ENCODE measurements around the gene PTGES. TPM values are rescaled to one million over a fixed set of nuclear protein-coding genes. Genes with fewer than 3 reads are reported as not detected.
"Not testable (repeated sequence)": the region's sequence is repeated elsewhere in the genome, so short reads cannot be mapped to it uniquely, and the experiment has no call there.

The PTGES gene, protein sequence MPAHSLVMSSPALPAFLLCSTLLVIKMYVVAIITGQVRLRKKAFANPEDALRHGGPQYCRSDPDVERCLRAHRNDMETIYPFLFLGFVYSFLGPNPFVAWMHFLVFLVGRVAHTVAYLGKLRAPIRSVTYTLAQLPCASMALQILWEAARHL
- total RNA-seq = 1 to 10 TPM; 2.5 to 5.0 TPM
- long read RNA-seq, transcript PTGES-201 (3 exons, 1,774 nt) = major isoform, 8 of 8 reads
- long read RNA-seq, partial matches to known transcripts = 0 of 8 reads
- long read RNA-seq, other reads (novel, unspliced or antisense) = 0 of 8 reads

DNA sequence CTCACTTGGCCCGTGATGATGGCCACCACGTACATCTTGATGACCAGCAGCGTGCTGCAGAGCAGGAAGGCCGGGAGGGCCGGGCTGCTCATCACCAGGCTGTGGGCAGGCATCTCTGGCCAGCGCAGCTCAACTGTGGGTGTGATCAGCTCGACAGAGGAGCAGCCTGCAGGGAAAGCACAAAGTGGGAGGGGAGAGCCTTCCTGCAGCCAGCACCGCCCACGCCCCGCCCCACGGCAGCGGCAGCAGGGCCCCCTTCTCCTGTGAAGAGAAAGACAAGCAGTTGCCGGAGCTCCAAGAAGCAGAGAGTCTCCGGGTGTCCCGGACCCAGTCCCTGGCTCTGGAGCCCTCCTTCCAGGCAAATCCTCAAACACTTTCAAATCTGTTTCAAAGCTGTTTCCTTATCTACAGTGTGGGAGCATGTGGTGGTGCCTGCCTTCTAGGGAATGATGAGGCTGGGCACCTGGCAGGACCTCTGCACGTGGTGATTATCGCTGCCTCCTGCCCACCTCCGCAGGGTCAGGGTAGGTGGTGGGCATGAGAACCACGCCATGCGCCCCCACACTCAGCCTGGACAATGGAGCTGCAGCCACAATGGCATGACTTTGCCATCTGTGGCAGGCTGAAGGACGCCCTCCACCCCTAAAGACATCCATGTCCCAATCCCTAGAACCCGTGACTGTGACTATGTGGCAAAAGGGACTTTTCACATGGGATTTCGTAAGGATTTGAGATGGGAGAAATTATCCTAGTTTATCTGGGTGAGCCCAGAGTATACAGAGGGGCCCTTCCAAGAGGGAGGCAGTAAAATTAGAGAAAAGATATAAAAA lies at the start of gene PTGES:
Gene PTGES (minus strand): TSS at position 143 of the 830 bp plus-strand sequence. CDS start 30 bp downstream, at position 113.
- DNase-seq (peak; percentile 69 to 73), ATAC-seq (peak; percentile 93)
- intact Hi-C loops (cut with DNase I, micrococcal nuclease) = no loop called here

DNA sequence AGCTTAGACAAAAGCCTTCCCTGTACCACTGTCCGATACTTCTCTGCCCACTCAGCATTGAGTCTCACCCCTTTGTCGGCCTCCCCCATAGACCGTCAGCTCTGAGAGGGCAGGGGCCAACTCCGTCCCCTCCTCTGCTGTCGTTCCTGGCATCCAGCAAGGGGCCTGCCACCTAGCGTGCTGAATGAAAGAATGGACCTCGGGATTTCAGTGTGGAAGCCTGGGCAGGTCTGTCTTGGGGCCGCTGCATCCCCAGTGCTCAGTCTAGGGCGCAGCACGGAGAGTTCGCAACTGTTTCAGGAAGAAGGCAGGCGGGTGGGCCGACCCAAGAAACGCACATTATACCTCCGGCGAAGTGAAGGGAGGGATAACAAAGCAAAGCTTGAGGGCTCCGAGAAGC lies 48.7 kb upstream of the PTGES start:
- ATAC-seq (no peak), DNase-seq (no peak)
- intact Hi-C loops (cut with DNase I, micrococcal nuclease) = no loop called here

DNA sequence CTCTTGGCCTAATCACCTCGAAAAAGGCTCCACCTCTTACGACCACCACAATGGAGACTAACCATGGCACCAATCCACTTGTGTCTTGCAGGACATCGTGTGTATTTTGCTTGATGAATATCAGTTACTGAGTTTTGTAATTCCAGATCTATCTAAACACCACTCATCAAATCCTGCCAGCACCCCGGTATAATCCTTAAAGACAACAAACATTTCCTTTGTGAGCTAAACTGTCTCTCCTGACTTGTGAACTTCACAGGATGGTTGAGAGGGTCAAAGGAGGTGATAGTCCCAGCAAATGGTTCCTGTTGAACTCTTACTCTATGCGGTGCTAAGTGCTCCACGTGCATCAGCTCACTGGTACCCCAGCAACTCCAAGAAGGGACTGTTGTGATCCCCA lies 46.1 kb upstream of the PTGES start:
- no peak for ATAC-seq
- DNase-seq = no peak
- intact Hi-C loops (cut with DNase I, micrococcal nuclease) = no loop called here

GRCh38 chr9:129796029-129796428 lies 43.2 kb upstream of the PTGES start:
- intact Hi-C loops (cut with DNase I, micrococcal nuclease); DNase-seq: not testable (repeated sequence)

DNA sequence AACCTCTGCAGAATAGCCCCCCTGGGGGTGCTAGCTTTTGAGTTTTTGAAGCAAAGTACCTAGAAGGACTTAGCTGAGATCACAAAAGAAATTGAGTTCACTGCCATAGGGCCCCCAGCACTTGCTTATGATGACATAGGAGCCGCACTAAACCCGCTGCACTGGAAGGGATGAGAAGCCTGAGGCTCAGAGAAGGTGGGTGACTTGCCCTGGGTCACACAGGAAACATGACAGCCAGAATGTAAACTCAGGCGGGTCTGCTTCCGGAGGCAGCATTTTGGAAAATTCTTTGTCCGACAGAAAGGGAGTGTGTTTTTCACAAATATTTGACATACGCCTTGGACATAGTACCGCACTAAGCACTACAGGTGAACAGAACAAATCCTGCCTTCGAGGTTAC lies 41.7 kb upstream of the PTGES start:
- no peak for DNase-seq
- no peak for ATAC-seq
- intact Hi-C loops (cut with DNase I, micrococcal nuclease) = no loop called here

More at GRCh38 chr9:129796029-129796428, 43.2 kb upstream of the PTGES start:
- ATAC-seq = not testable (repeated sequence)

DNA sequence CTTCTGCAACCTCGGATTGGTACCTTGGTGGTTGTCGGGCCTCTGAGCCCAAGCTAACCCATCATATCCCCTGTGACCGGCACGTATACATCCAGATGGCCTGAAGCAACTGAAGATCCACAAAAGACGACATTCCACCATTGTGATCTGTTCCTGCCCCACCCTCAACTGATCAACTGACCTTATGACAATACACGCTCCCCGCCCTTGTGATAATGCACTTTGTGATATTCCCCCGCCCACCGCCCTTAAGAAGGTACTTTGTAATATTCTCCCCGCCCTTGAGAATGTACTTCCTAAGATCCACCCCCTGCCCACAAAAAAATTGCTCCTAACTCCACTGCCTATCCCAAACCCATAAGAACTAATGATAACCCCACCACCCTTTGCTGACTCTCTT lies 33.6 kb upstream of the PTGES start:
- ATAC-seq = peak; percentile 16
- DNase-seq = no peak
- intact Hi-C loops (cut with DNase I, micrococcal nuclease) = loop anchor here in 1 of 2 donors (10.0 kb wide), 1 partner anchor 52 kb away; no protein-coding TSS in a partner anchor

DNA sequence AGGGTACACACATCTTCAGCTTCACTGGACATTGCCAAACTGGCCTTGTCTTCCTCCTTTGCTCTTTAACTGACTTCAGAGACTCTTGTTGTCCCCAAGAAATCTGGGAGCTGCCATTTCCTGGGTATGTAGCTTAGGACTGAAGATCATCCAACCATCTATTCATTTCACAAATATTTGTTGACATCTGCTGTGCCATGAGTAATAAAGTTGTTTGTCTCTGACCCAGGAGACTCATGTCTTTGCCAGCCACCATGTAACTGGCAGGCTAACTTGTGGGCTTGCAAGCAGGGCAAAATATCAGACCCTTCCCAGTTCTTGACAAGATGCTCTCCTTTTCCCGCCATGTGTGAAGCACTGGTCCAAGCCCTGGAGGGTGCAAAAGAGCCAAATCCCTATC lies 33.0 kb upstream of the PTGES start:
- intact Hi-C loops (cut with DNase I, micrococcal nuclease) = loop anchor here in 1 of 2 donors (10.0 kb wide), 1 partner anchor 51 kb away; no protein-coding TSS in a partner anchor
- DNase-seq (no peak), ATAC-seq (no peak)

DNA sequence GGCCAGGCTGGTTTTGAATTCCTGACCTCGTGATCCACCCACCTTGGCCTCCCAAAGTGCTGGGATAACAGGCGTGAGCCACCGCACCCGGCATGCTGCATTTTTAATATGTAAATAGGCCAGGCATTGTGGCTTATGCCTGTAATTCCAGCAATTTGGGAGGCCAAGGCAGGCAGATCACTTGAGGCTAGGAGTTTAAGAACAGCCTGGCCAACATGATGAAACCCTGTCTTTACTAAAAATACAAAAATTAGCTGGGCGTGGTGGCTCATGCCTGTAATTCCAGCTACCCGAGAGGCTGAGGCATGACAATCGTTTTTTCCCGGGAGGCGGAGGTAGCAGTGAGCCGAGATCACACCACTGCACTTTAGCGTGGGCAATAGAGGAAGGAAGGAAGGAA lies 32.1 kb upstream of the PTGES start:
- ATAC-seq, DNase-seq: not testable (repeated sequence)
- intact Hi-C loops (cut with DNase I, micrococcal nuclease) = loop anchor here (5.0 to 10.0 kb wide), 3 partner anchors 48 to 143 kb away; partner anchors contain the start of gene ASB6 (in 1 of the 2)

- DNase-seq (peak in 1 of 2 donors; percentile 60), ATAC-seq (peak; percentile 94)
- intact Hi-C loops (cut with DNase I, micrococcal nuclease) = loop anchor here (5.0 to 10.0 kb wide), 3 partner anchors 46 to 141 kb away; partner anchors contain the start of gene ASB6 (in 1 of the 2)
These were observed 30.9 kb upstream of the PTGES start for GRCh38 chr9:129783516-129784361.

GRCh38 chr9:129781981-129782380 lies 29.1 kb upstream of the PTGES start:
- DNase-seq (no peak), ATAC-seq (no peak)
- intact Hi-C loops (cut with DNase I, micrococcal nuclease) = loop anchor here (5.0 to 10.0 kb wide), 3 partner anchors 45 to 140 kb away; partner anchors contain the start of gene ASB6 (in 1 of the 2)

DNA sequence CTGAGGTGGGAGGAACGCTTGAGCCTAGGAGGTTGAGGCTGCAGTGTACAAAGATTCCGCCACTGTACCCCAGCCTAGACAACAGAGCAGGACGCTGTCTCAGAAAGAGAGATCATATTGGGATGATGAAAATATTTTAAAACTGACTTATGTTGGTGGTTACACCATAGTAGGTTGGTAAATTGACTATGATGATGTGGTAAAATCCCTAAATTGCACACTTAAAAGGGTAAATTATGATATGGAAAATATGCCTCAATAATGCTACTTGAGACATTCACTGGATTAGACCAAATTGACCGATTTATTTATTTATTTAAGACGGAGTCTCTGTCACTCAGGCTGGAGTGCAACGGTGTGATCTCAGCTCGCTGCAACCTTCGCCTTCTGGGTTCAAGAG lies 28.3 kb upstream of the PTGES start:
- no peak for ATAC-seq
- no peak for DNase-seq
- intact Hi-C loops (cut with DNase I, micrococcal nuclease) = loop anchor here (5.0 to 10.0 kb wide), 3 partner anchors 44 to 139 kb away; partner anchors contain the start of gene ASB6 (in 1 of the 2)

DNA sequence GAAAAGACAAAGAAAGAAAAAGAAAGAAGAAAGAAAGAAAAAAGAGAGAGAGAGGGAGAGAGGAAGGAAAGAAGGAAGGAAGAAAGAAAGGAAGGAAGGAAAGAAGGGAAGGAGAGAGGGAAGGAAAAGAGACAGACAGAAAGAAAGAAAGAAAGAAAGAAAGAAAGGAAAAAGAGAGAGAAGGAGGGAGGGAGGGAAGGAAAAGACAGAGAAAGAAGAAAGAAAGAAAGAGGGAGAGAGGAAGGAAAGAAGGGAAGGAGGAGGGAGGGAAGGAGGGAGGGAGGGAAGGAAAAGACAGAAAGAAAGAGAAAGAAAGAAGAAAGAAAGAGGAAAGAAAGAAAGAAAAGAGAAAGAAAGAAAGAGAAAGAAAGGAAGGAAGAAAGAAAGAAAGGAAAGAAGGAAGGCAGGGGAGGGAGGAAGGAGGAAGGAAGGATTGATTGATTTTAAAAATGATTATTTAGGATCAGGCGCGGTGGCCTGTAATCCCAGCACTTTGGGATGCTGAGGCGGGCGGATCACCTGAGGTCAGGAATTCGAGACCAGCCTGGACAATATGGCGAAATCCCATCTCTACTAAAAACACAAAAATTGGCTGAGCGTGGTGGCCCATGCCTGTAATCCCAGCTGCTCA lies 26.8 kb upstream of the PTGES start:
- intact Hi-C loops (cut with DNase I, micrococcal nuclease) = loop anchor here (5.0 to 10.0 kb wide), 3 partner anchors 42 to 137 kb away; partner anchors contain the start of gene ASB6 (in 1 of the 2)
- no peak for DNase-seq
- ATAC-seq = no peak

- no peak for DNase-seq
- intact Hi-C loops (cut with DNase I, micrococcal nuclease) = no loop called here
- ATAC-seq = peak; percentile 50
These were observed 25.6 kb upstream of the PTGES start for GRCh38 chr9:129778469-129778868.

- no peak for DNase-seq
- intact Hi-C loops (cut with DNase I, micrococcal nuclease) = no loop called here
- ATAC-seq = no peak
These were observed 24.9 kb upstream of the PTGES start for GRCh38 chr9:129777769-129778130.

GRCh38 chr9:129776938-129777768 lies 24.3 kb upstream of the PTGES start:
- ATAC-seq = peak; percentile 75
- peak; percentile 76 to 84 for DNase-seq
- intact Hi-C loops (cut with DNase I, micrococcal nuclease) = no loop called here

- intact Hi-C loops (cut with DNase I, micrococcal nuclease) = no loop called here
- ATAC-seq (no peak), DNase-seq (no peak)
These were observed 23.7 kb upstream of the PTGES start for GRCh38 chr9:129776566-129776937.

GRCh38 chr9:129776096-129776495 lies 23.3 kb upstream of the PTGES start:
- intact Hi-C loops (cut with DNase I, micrococcal nuclease); DNase-seq; ATAC-seq: not testable (repeated sequence)

All from left colon (tissue), 2 donors.